GM21526 (cell line): ENCODE results near the gene LSM14B.
"Not testable (repeated sequence)": the region's sequence is repeated elsewhere in the genome, so short reads cannot be mapped to it uniquely, and the experiment has no call there.

Experiments
- ATAC-seq: cut with Tn5 transposase; IDR thresholded peaks from one replicate; pipeline ENCODE4 v1.9.1; 2021; ENCODE audit warnings: moderate library complexity; ENCODE audit not compliant: unreplicated experiment, low FRiP score

Gene LSM14B

GRCh38 chr20:62111148-62111547, 11.1 kb upstream of the LSM14B start:
- no peak for ATAC-seq

DNA sequence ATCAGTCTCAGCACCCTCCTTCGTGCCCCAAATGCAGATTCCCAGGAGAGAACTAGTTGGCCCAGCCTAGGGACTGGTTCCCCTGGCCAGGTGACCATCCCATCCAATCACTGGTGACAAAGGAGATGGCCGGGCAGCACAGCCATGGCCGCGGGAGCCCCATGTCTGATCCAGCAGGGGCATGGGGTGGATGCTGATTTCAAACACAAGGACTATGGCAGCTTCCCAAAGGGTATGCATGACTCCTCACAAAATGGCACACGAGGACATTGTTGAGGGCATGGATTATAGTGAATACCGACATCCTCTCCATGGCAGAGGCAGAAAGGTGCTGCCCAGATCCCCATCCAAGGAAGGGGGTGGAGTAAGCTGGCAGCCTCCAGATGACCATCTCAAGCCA, 9.9 kb upstream of the LSM14B start:
- ATAC-seq, result no peak

GRCh38 chr20:62114894-62115293, 7.4 kb upstream of the LSM14B start:
- no peak for ATAC-seq

- ATAC-seq, result not testable (repeated sequence)
Measured at GRCh38 chr20:62115800-62116407, 6.4 kb upstream of the LSM14B start.

- no peak for ATAC-seq
Measured at GRCh38 chr20:62116558-62117361, 5.5 kb upstream of the LSM14B start.

DNA sequence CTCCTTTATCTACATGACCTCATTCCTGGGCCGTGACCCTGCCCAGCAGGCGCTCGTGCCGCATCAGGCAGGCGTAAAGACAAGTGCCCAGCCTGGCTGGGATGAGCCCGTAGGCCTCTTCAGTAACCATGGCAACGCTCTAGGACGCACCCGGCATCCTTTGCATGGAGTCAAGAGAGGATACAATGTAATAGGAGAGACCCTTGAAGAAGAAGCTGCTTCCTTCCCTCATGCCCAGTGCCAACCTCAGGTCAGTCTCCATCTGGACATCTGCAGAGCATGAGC, 5.0 kb upstream of the LSM14B start:
- no peak for ATAC-seq

- no peak for ATAC-seq
Measured at GRCh38 chr20:62117658-62118057, 4.6 kb upstream of the LSM14B start.

DNA sequence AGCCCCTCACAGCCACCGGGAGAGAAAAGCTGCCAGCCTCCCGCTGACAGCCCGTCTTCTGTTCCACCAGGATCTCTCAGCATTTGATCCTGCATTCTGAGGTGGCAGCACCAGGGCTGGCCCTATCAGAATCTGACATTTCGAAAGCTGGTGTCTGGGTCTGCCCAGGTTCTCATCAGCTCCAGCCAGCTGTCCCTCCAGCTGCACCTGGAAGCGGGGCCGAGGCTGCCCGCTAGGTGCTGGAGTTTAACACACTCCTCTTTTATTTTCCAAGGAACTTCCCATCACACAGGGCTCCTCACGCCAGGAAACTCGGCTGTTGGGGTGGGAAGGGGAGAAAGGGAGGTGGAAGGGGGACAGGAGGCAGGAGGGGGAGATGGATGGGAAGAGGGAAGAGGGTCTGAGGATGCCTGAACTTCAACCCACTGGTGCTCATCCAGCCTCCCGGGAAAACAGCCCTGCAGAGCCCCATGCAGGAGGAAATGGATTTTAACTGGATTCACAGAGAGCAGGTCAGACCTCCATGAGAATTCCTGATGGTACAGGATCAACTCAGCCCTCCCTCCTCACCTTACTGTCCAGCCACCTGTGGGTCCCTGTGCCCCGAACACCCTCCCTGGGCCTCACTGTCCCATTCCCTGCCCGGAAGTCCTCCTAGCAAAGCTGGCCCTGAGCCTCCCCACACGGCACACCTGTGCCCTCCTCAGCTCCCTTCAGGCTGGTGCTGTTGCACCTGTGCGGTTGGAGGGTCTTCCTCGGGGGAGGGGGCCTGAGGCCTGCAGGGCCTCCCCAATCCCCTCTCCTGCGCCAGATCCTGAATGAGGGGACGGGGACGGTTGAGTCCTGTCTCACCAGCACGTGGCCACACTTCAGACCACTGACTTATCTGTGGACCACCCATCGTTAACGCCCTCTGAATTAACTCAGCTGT, 3.9 kb upstream of the LSM14B start:
- ATAC-seq, result no peak

DNA sequence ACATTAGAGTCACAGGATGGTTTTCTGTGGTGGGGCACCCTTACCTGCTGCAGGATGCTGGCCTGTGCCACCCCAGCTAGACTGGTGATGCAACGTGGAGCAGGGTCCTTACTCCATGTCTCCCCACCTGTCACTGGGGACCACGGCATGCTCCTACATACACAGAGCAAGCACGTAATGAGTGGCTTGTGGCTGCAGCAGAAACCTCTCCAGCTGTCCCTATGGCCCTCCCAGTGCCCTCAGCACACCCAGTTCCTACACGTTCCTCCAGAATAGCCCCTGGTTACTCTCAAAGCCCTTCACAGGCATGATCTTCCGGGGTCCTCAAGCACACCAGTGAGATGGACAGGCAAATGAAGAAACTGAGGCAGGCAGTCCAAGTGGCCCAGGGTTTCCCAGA, 3.2 kb upstream of the LSM14B start:
- no peak for ATAC-seq

- ATAC-seq, result no peak
Measured at GRCh38 chr20:62119591-62120364, 2.5 kb upstream of the LSM14B start.

- no peak for ATAC-seq
Measured at GRCh38 chr20:62120365-62120762, 1.9 kb upstream of the LSM14B start.

GRCh38 chr20:62120990-62121775, 1.1 kb upstream of the LSM14B start:
- peak; percentile 7 for ATAC-seq

- ATAC-seq, result peak; percentile 9
Measured at GRCh38 chr20:62122654-62123449, 577 bp downstream of the LSM14B start.

DNA sequence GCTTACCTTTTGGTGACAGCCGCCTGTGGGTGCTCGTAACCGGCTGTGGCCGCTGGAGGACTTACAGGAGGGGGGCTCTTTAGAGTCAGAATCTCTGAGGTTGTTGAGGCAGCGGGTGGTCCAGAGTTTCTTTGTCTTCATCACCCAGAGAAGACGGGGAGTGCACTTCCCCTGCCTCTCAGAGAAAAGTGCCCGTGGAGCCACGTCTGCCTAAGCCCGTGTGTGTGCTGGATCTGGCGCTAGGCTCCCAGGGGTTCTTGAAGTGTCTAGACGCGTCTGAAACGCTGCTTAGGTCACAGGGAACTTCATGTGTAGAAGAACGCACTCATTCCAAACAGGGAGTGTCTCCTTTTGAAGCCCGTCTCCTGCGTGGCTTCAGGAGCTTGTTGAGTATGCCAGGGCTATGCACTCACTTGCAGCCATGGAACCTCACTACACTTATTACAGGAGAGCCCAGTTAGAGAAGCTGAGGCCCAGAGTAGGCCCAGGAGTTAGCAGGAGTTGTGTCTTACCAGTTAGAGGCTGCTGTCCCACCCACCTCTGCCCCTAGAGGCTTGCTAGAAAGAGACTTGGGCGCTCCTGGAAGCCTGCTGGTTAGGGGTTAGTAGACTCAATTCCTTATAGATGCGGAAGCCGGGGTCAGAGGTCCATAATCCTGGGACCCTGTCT, 1.3 kb downstream of the LSM14B start:
- no peak for ATAC-seq

- no peak for ATAC-seq
Measured at GRCh38 chr20:62126141-62126540, 3.9 kb downstream of the LSM14B start.

GRCh38 chr20:62127799-62128198, 5.5 kb downstream of the LSM14B start:
- ATAC-seq, result no peak

DNA sequence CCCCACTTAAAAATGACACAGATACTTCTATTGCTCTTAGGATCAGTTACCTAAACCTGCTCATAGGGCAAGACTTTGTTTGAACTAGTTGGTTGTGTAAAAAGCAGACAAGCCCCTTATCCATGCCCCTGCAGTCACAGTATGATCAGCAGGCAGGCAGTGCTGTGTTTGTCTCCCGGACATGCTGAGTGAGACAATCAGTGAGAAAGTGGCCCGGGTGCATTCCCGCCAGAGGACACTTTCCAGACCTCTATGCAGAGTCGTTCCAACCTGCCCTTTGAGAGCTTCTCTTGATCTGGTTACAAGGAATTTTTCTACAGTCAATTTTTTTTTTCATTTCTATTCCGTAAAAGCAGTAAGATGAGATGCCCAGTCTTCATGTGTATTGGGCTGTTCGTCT, 6.2 kb downstream of the LSM14B start:
- no peak for ATAC-seq

DNA sequence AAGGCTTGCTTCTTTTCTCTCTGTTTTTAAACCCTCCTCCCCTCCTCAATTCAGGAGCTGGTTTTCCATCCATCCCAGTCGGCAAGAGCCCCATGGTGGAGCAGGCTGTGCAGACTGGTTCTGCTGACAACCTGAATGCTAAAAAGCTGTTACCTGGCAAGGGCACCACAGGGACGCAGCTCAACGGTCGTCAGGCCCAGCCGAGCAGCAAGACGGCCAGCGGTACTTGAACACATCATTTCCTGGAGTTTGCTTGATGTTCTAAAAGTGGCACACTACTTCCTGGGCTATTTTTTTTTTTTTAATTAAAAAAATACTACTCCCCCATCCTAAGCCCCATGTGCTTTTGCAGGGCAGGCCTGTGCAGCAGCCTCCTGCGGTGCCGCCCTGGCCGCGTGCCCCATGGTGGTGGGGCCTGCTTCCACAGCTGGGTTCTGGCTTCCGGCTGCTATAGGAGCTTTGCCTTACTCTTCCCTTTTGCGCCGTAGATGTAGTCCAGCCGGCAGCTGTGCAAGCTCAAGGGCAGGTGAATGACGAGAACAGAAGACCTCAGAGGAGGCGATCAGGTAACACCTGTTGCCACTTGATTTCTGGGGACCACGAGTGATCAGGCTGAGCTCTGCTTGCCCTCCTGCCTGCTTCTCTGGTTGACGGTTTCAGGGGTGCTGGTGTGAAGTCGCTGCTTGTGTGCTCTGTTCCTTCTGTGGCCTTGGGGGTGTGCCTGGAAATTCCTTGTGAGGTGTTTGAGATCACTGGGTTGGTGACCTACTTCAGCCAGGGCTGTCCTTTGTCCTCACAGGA, 7.7 kb downstream of the LSM14B start:
- ATAC-seq, result no peak
